ENCODE results near the gene MAP7D1. TPM values are rescaled to one million over a fixed set of nuclear protein-coding genes. Genes with fewer than 3 reads are reported as not detected.
A peak's percentile ranks its signal among the peaks of the same experiment; 100 is the strongest.

MAP7D1 gene
- polyA plus RNA-seq, 1 of the 3 experiments (the other 2 are of a cell fraction) = 69.9 TPM

- Histone ChIP-seq H3K4me3 (ENCODE audit: low read depth in 2 of 2, low read length in 1 of 2) (peak overlapping the region; percentile 87 to 99), H3K4me1 (ENCODE audit: control insufficient read depth in 1 of 2, insufficient read depth in 2 of 2, low read depth in 1 of 2, low read length in 1 of 2) (peaks cover 39 to 46% of the 10 kb centered on the region in 2 experiments), H3K36me3 (replicated peaks in 1 of 2; ENCODE audit: control insufficient read depth in 1 of 2, insufficient read depth in 2 of 2, low read length in 1 of 2) (peaks cover 5 to 6% of the 10 kb centered on the region in 2 experiments), H3K79me2 (ENCODE audit: insufficient read depth) (peaks cover 51% of the 10 kb centered on the region), H3K27ac (ENCODE audit: low read depth in 2 of 2, low read length in 1 of 2) (peak overlapping the region; percentile 90 to 98), H3K9me3 (no peaks in the 10 kb centered on the region), H2AFZ (ENCODE audit: low read depth) (no peak overlapping the region), H3F3A (replicated peaks; ENCODE audit: insufficient read depth) (peaks cover 20% of the 10 kb centered on the region), H4K20me1 (ENCODE audit: insufficient read depth) (peaks cover 29% of the 10 kb centered on the region), H3K27me3 (ENCODE audit: insufficient read depth) (no peaks in the 10 kb centered on the region), H3K9ac (peak overlapping the region; percentile 98), H3K4me2 (peak overlapping the region; percentile 98), H3K9me2 (no peaks in the 10 kb centered on the region)
- WGBS (ENCODE audit: low lambda C conversion rate) = 70% methylated on average over 4 of the region's 6 CpGs
- ChIA-PET CTCF (interaction anchor here (0.7 to 5.6 kb wide), 5 partner anchors 33 to 214 kb away, joined by 3 to 49 read pairs (median 4); partner anchors contain the start of gene THRAP3), POLR2A (interaction anchor here (0.6 to 0.7 kb wide), 2 partner anchors 10 to 21 kb away, joined by 3 to 7 read pairs; no protein-coding TSS in a partner anchor)
- peak; percentile 66 for DNase-seq
- TF ChIP-seq SIN3A (IDR thresholded peaks at IDR 0.05; ENCODE audit: borderline replicate concordance, low read depth, low read length) (no peak), EZH2phosphoT487 (IDR thresholded peaks at IDR 0.05; ENCODE audit: borderline replicate concordance, low read depth) (no peak), SMC3 (IDR thresholded peaks at IDR 0.05; ENCODE audit: low read depth, low read length) (no peak), RXRA (IDR thresholded peaks at IDR 0.05; ENCODE audit: borderline replicate concordance, low read depth) (no peak), GATA2 (CRISPR knock-in tag; IDR thresholded peaks at IDR 0.05) (no peak), MXI1 (IDR thresholded peaks at IDR 0.05; ENCODE audit: low read depth, low read length) (no peak), USF1 (IDR thresholded peaks at IDR 0.05; ENCODE audit: borderline replicate concordance, low read depth) (no peak), FOSL2 (IDR thresholded peaks at IDR 0.05; ENCODE audit: borderline replicate concordance, low read depth) (no peak), GABPA (IDR thresholded peaks at IDR 0.05; ENCODE audit: low read depth) (no peak), FOXM1 (IDR thresholded peaks at IDR 0.05; ENCODE audit: low read depth) (no peak), ELF1 (IDR thresholded peaks at IDR 0.05) (no peak), TEAD4 (IDR thresholded peaks at IDR 0.05; ENCODE audit: borderline replicate concordance, insufficient read depth) (no peak), YY1 (IDR thresholded peaks at IDR 0.05; ENCODE audit: low read depth) (no peak), NFIC (IDR thresholded peaks at IDR 0.05; ENCODE audit: borderline replicate concordance) (no peak), JUND (IDR thresholded peaks at IDR 0.05) (no peak)
- TF ChIP-seq, protein P1, sequence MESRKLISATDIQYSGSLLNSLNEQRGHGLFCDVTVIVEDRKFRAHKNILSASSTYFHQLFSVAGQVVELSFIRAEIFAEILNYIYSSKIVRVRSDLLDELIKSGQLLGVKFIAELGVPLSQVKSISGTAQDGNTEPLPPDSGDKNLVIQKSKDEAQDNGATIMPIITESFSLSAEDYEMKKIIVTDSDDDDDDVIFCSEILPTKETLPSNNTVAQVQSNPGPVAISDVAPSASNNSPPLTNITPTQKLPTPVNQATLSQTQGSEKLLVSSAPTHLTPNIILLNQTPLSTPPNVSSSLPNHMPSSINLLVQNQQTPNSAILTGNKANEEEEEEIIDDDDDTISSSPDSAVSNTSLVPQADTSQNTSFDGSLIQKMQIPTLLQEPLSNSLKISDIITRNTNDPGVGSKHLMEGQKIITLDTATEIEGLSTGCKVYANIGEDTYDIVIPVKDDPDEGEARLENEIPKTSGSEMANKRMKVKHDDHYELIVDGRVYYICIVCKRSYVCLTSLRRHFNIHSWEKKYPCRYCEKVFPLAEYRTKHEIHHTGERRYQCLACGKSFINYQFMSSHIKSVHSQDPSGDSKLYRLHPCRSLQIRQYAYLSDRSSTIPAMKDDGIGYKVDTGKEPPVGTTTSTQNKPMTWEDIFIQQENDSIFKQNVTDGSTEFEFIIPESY (IDR thresholded peaks at IDR 0.05; ENCODE audit: borderline replicate concordance, low read depth) = no peak
- TF ChIP-seq, protein P2, sequence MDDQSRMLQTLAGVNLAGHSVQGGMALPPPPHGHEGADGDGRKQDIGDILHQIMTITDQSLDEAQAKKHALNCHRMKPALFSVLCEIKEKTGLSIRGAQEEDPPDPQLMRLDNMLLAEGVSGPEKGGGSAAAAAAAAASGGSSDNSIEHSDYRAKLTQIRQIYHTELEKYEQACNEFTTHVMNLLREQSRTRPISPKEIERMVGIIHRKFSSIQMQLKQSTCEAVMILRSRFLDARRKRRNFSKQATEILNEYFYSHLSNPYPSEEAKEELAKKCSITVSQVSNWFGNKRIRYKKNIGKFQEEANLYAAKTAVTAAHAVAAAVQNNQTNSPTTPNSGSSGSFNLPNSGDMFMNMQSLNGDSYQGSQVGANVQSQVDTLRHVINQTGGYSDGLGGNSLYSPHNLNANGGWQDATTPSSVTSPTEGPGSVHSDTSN (IDR thresholded peaks at IDR 0.05) = no peak
- TF ChIP-seq, protein P3, sequence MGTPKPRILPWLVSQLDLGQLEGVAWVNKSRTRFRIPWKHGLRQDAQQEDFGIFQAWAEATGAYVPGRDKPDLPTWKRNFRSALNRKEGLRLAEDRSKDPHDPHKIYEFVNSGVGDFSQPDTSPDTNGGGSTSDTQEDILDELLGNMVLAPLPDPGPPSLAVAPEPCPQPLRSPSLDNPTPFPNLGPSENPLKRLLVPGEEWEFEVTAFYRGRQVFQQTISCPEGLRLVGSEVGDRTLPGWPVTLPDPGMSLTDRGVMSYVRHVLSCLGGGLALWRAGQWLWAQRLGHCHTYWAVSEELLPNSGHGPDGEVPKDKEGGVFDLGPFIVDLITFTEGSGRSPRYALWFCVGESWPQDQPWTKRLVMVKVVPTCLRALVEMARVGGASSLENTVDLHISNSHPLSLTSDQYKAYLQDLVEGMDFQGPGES (IDR thresholded peaks at IDR 0.05; ENCODE audit: low read depth, low read length) = no peak
- TF ChIP-seq, protein P4, sequence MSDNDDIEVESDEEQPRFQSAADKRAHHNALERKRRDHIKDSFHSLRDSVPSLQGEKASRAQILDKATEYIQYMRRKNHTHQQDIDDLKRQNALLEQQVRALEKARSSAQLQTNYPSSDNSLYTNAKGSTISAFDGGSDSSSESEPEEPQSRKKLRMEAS (IDR thresholded peaks at IDR 0.05; ENCODE audit: low read depth) = no peak
Observed at GRCh38 chr1:36154765-36155407, 1.1 kb upstream of the MAP7D1 start.

All from SK-N-SH (cell line).